DND-41 (cell line): ENCODE data around the gene GABBR1.

Experiments used
- ATAC-seq: fragments of 200-7000 bp; cut with Tn5 transposase; 3 replicates; pipeline ENCODE4 v1.9.1; 2021; ENCODE audit warnings: low read depth; ENCODE audit not compliant: insufficient read depth
- DNase-seq: peaks from one replicate; pipeline ENCODE4 v3.0.0-alpha.2; 2020
- H2AFZ ChIP-seq: 2 replicates; pipeline ENCODE4 v1.6.0; 2012; ENCODE audit warnings: low read depth, low read length
- H3K27ac ChIP-seq: 2 replicates; pipeline ENCODE4 v1.5.1; 2012; ENCODE audit warnings: low read length, inconsistent platforms
- H3K27me3 ChIP-seq: fragments of 200-600 bp; sonication (generic); 2 replicates; pipeline ENCODE4 v1.6.0; 2012; ENCODE audit warnings: low read length, mild to moderate bottlenecking, inconsistent platforms; ENCODE audit not compliant: insufficient read depth, poor library complexity
- H3K36me3 ChIP-seq: 2 replicates; pipeline ENCODE4 v1.5.1; 2012; ENCODE audit warnings: low read length, inconsistent platforms; ENCODE audit not compliant: insufficient read depth
- H3K4me1 ChIP-seq: 2 replicates; pipeline ENCODE4 v1.5.1; 2012; ENCODE audit warnings: mild to moderate bottlenecking, low read length; ENCODE audit not compliant: insufficient read depth
- H3K4me2 ChIP-seq: 2 replicates; pipeline ENCODE4 v1.6.0; 2012; ENCODE audit warnings: mild to moderate bottlenecking, moderate library complexity, low read length, inconsistent platforms; ENCODE audit not compliant: insufficient read depth
- H3K4me3 ChIP-seq, 2 experiments: fragments of 200-600 bp in 1 of 2; shearing (Covaris generic) in 1 of 2; 2 replicates each; pipeline ENCODE4 v1.5.1; 2012 to 2016; ENCODE audit warnings: inconsistent platforms in 2 of 2, low read length in 2 of 2, mild to moderate bottlenecking in 2 of 2, low read depth in 1 of 2, moderate library complexity in 1 of 2
- H3K79me2 ChIP-seq: 2 replicates; pipeline ENCODE4 v1.6.0; 2012; ENCODE audit warnings: low read length, inconsistent platforms; ENCODE audit not compliant: insufficient read depth
- H3K9ac ChIP-seq: 2 replicates; pipeline ENCODE4 v1.6.0; 2012; ENCODE audit warnings: low read depth, mild to moderate bottlenecking, inconsistent platforms, low read length, moderate library complexity
- H3K9me3 ChIP-seq: 2 replicates; pipeline ENCODE4 v1.5.1; 2012; ENCODE audit warnings: low read length, moderate library complexity, mild to moderate bottlenecking, inconsistent platforms; ENCODE audit not compliant: insufficient read depth, severe bottlenecking
- H4K20me1 ChIP-seq: 2 replicates; pipeline ENCODE4 v1.6.0; 2012; ENCODE audit warnings: low read length; ENCODE audit not compliant: insufficient read depth
- CTCF ChIP-seq: IDR thresholded peaks from 2 replicates; pipeline ENCODE4 v1.5.1; 2012; ENCODE audit warnings: borderline replicate concordance, low read length, moderate library complexity, mild to moderate bottlenecking; ENCODE audit not compliant: poor library complexity, severe bottlenecking; ENCODE audit errors: extremely low read depth
- EZH2 ChIP-seq: IDR thresholded peaks from 3 replicates; pipeline ENCODE4 v1.6.1; 2012; ENCODE audit warnings: borderline replicate concordance, low read depth, mild to moderate bottlenecking, moderate library complexity, low read length, inconsistent platforms; ENCODE audit not compliant: severe bottlenecking

The GABBR1 gene

GRCh38 chr6:29566856-29567255 is 66.1 kb downstream of the GABBR1 start:
- ATAC-seq (no peak), DNase-seq (no peak)
- Histone ChIP-seq H2AFZ (no peak overlapping the region), H3K36me3 (no peaks in the 10 kb centered on the region), H3K4me2 (no peak overlapping the region), H3K9me3 (no peaks in the 10 kb centered on the region), H3K9ac (no peak overlapping the region), H3K79me2 (no peaks in the 10 kb centered on the region), H4K20me1 (no peaks in the 10 kb centered on the region), H3K4me1 (no peaks in the 10 kb centered on the region), H3K4me3 (no peak overlapping the region), H3K27ac (no peak overlapping the region), H3K27me3 (no peaks in the 10 kb centered on the region)
- no peak for TF ChIP-seq EZH2
- no peak for TF ChIP-seq CTCF

DNA sequence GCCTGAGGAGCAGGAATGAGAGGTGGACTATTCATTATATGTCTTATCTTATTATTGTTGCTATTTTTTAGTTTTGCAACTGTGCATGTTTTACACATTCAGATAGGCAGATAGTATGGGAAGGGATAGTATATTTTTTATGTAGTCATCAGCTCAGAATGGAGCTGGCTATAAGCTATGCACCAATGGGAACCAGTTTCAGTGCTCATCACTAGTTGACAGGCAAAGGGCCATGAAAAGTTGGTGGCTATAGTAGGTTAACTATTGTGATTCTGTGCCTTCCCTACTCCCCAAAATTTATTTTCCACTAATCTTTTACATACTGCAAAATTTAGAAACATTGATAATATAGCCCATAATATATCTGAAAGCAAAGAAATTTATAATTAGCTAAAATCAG is 68.1 kb downstream of the GABBR1 start:
- Histone ChIP-seq H3K36me3 (no peaks in the 10 kb centered on the region), H3K4me1 (no peaks in the 10 kb centered on the region), H3K79me2 (no peaks in the 10 kb centered on the region), H3K9ac (no peak overlapping the region), H3K27ac (no peak overlapping the region), H3K27me3 (no peaks in the 10 kb centered on the region), H3K9me3 (no peaks in the 10 kb centered on the region), H3K4me3 (no peak overlapping the region), H3K4me2 (no peak overlapping the region), H2AFZ (no peak overlapping the region), H4K20me1 (no peaks in the 10 kb centered on the region)
- no peak for TF ChIP-seq EZH2
- no peak for TF ChIP-seq CTCF
- DNase-seq, result no peak
- ATAC-seq, result no peak

- Histone ChIP-seq H3K4me3 (no peak overlapping the region), H3K79me2 (no peaks in the 10 kb centered on the region), H3K9me3 (no peaks in the 10 kb centered on the region), H4K20me1 (no peaks in the 10 kb centered on the region), H3K4me2 (no peak overlapping the region), H2AFZ (no peak overlapping the region), H3K4me1 (no peaks in the 10 kb centered on the region), H3K36me3 (no peaks in the 10 kb centered on the region), H3K9ac (no peak overlapping the region), H3K27me3 (no peaks in the 10 kb centered on the region), H3K27ac (no peak overlapping the region)
- ATAC-seq, result no peak
- TF ChIP-seq CTCF (no peak), EZH2 (no peak)
- no peak for DNase-seq
Observed at GRCh38 chr6:29563435-29563965, 69.5 kb downstream of the GABBR1 start.
